Activated CD4-positive, alpha-beta T cell treated with anti-CD3 and anti-CD28 coated beads, Interleukin-2, amount 10 ng/mL, durations not matched to agents 7 days and 5 days (primary cell): ENCODE results near the gene SMAD2. TPM values are rescaled to one million over a fixed set of nuclear protein-coding genes. Genes with fewer than 3 reads are reported as not detected.

Experiments
- CTCF ChIA-PET: fragments of 350-600 bp; sonication (Branson Sonifier 250); formaldehyde crosslinking; loops from one replicate; lab custom pipeline; 2021; ENCODE audit warnings: antibody characterized with exemption; lab: Charles Lee
- POLR2A ChIA-PET: fragments of 350-600 bp; sonication (Branson Sonifier 250); formaldehyde crosslinking; loops from one replicate; lab custom pipeline; 2021; ENCODE audit warnings: antibody characterized with exemption; lab: Charles Lee
- DNase-seq: peaks from one replicate; pipeline ENCODE4 v3.0.0-alpha.2; 2020
- H3K27ac Mint-ChIP-seq: one replicate; pipeline ENCODE4 v1.8.0; 2021; ENCODE audit warnings: mild to moderate bottlenecking, moderate library complexity, mixed read lengths
- H3K27me3 Mint-ChIP-seq: one replicate; pipeline ENCODE4 v1.8.0; 2021; ENCODE audit warnings: mixed read lengths
- H3K36me3 Mint-ChIP-seq: one replicate; pipeline ENCODE4 v1.8.0; 2021; ENCODE audit warnings: low read depth, mixed read lengths
- H3K4me1 Mint-ChIP-seq: one replicate; pipeline ENCODE4 v1.8.0; 2021; ENCODE audit warnings: mixed read lengths
- H3K4me3 Mint-ChIP-seq: one replicate; pipeline ENCODE4 v1.8.0; 2021; ENCODE audit warnings: mild to moderate bottlenecking, moderate library complexity, mixed read lengths
- H3K9me3 Mint-ChIP-seq: one replicate; pipeline ENCODE4 v1.8.0; 2021; ENCODE audit warnings: mixed read lengths
- total RNA-seq, 2 experiments: library from RNA; stranded (reverse); gene quantifications; one replicate each; pipeline ENCODE4 v1.2.3, GENCODE V29; 2021

Gene SMAD2
- total RNA-seq, 2 experiments from 2014 or later, result 141 to 158 TPM

DNA sequence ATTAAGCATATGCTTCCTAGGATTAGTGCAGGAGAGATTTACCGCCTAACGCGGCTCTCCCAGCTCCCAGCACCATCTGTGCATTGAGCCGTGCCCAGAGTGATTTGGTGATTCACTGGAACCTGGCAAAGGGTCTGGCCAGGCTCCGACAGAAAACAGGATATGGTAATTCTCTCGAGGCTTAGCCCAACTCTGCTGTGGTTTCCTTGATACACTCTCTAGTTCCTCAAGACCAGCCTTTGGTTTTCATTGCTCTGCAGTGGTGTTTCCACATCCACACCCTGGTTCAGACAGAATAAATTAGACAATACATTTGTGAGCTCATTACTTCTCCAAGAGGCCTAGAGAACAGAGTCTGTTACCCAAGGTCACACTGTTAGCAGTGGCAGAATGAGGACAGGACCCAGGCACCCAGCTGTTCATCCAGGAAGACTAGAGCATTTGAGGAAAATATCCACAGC, 23.0 kb upstream of the SMAD2 start:
- H3K27ac Mint-ChIP-seq, result peak overlapping the region; percentile 84
- H3K36me3 Mint-ChIP-seq, result no peaks in the 10 kb centered on the region
- H3K4me3 Mint-ChIP-seq, result no peak overlapping the region
- peak; percentile 57 for DNase-seq
- peaks cover 17% of the 10 kb centered on the region for H3K4me1 Mint-ChIP-seq
- H3K27me3 Mint-ChIP-seq, result peaks cover 19% of the 10 kb centered on the region
- POLR2A ChIA-PET, result interaction anchor here (0.5 kb wide), 1 partner anchor 105 kb away, joined by 6 read pairs; no protein-coding TSS in a partner anchor
- no peaks in the 10 kb centered on the region for H3K9me3 Mint-ChIP-seq
- CTCF ChIA-PET, result interaction anchor here (0.6 to 1.0 kb wide), 2 partner anchors 15 to 20 kb away, joined by 3 read pairs; no protein-coding TSS in a partner anchor

- Mint-ChIP-seq H3K36me3 (no peaks in the 10 kb centered on the region), H3K27ac (no peak overlapping the region), H3K4me3 (no peak overlapping the region), H3K27me3 (peaks cover 22% of the 10 kb centered on the region), H3K9me3 (no peaks in the 10 kb centered on the region), H3K4me1 (peaks cover 19% of the 10 kb centered on the region)
- POLR2A ChIA-PET, result no interaction called here
- CTCF ChIA-PET, result interaction anchor here (0.7 to 1.7 kb wide), 2 partner anchors 11 to 42 kb away, joined by 3 to 8 read pairs; no protein-coding TSS in a partner anchor
- no peak for DNase-seq
Observed at GRCh38 chr18:47950511-47950910, 20.1 kb upstream of the SMAD2 start.

DNA sequence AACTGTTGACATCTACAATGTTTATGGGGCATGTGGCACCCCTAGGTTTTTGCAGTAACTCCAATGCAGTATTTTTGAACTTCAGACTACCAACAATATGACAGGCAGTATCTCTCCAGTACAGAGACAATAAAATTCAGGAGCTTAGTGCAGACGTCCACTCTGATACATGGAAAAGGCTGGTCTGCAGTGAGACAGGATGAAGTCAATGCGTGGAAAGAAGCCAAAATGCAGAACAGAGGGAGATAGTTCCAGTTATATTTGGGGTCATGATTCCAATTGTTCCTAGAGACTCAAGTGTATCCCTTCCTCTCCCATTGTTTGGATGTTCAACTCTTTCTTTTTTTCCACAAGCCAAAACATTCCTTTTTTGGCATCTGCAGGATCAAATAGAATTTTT, 18.7 kb upstream of the SMAD2 start:
- Mint-ChIP-seq H3K27me3 (peaks cover 28% of the 10 kb centered on the region), H3K4me3 (no peak overlapping the region)

GRCh38 chr18:47946889-47947288, 16.4 kb upstream of the SMAD2 start:
- H3K4me1 Mint-ChIP-seq, result peaks cover 9% of the 10 kb centered on the region
- CTCF ChIA-PET, result interaction anchor here (2.2 kb wide), 1 partner anchor 11 kb away, joined by 7 read pairs; no protein-coding TSS in a partner anchor
- peaks cover 4% of the 10 kb centered on the region for H3K9me3 Mint-ChIP-seq
- H3K36me3 Mint-ChIP-seq, result no peaks in the 10 kb centered on the region
- POLR2A ChIA-PET, result no interaction called here
- no peak for DNase-seq
- no peak overlapping the region for H3K27ac Mint-ChIP-seq
- H3K4me3 Mint-ChIP-seq, result no peak overlapping the region
- H3K27me3 Mint-ChIP-seq, result peaks cover 34% of the 10 kb centered on the region

More for the DNA sequence above, 18.7 kb upstream of the SMAD2 start:
- peaks cover 4% of the 10 kb centered on the region for H3K9me3 Mint-ChIP-seq
- no peaks in the 10 kb centered on the region for H3K36me3 Mint-ChIP-seq
- ChIA-PET POLR2A (no interaction called here), CTCF (interaction anchor here (1.7 kb wide), 1 partner anchor 10 kb away, joined by 8 read pairs; no protein-coding TSS in a partner anchor)
- no peak for DNase-seq
- peaks cover 22% of the 10 kb centered on the region for H3K4me1 Mint-ChIP-seq
- H3K27ac Mint-ChIP-seq, result no peak overlapping the region

DNA sequence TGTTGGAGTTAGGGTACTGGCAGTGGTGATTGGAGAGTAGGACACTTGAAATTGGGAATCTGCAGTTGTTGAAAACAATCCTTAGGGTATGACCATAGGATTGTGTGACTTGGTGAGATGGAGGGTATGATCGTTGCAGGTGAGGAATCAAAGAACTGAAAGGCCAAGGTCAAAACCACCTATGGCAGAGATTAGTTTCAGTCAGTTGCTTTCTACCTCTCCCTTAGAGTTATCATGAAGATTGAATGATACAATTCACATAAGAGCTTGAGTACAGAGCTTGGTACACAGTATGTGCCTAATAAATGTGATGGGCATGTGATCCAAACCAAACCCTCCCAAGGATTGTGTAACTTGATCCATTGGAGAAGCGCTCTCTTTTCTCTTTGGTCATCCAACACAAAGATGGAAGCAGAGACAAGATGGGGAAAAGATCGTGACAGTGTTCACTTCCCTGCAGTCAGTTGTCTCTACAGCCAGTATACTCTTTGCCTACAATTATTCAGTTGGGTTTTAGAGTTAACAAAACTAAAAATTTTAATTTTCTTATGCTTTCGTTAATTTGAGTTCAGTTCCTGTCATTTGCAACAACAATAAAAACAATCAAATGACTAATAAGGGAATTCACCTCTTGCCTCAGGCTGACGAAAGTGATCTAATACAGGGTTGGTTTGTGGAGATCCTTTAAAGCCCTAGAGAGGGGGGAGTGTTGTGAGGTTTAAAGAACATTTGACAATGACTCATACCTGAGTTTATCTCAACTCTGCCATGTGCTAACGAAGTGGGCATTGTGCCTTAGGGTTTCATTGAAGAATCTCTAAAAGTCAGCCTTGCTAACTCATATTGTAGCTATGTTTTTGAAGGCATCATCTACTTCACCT, 14.8 kb upstream of the SMAD2 start:
- POLR2A ChIA-PET, result no interaction called here
- H3K36me3 Mint-ChIP-seq, result no peaks in the 10 kb centered on the region
- CTCF ChIA-PET, result interaction anchor here (0.6 to 2.2 kb wide), 3 partner anchors 9 to 113 kb away, joined by 3 to 7 read pairs (median 3); no protein-coding TSS in a partner anchor
- no peak overlapping the region for H3K4me3 Mint-ChIP-seq
- H3K27me3 Mint-ChIP-seq, result peaks cover 26% of the 10 kb centered on the region
- H3K4me1 Mint-ChIP-seq, result peaks cover 8% of the 10 kb centered on the region
- DNase-seq, result no peak
- no peak overlapping the region for H3K27ac Mint-ChIP-seq
- H3K9me3 Mint-ChIP-seq, result peaks cover 4% of the 10 kb centered on the region

DNA sequence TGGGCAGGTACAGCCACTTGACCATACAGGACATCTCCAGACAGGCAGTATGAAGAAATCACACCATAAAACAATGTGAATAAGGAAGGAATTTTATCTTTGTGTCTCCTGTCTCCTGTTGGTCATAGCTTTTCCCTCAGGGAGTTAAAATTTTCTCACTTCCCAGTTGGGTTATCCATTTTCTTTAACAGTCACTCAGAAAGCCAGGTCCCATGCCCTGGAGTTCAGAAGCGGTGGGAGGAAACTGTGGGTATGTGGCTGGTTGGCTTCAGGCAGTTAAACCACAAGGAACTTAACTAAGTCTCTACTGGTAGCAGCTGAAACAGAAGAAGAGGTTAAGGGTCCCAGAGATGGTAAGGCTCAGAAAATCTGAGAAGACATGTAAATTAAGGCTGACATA, 6.5 kb upstream of the SMAD2 start:
- ChIA-PET CTCF (interaction anchor here (2.0 kb wide), 1 partner anchor 9 kb away, joined by 7 read pairs; no protein-coding TSS in a partner anchor), POLR2A (no interaction called here)
- Mint-ChIP-seq H3K9me3 (no peaks in the 10 kb centered on the region), H3K27me3 (peaks cover 7% of the 10 kb centered on the region), H3K27ac (no peak overlapping the region), H3K4me1 (peaks cover 6% of the 10 kb centered on the region), H3K36me3 (peaks cover 3% of the 10 kb centered on the region), H3K4me3 (no peak overlapping the region)
- no peak for DNase-seq

DNA sequence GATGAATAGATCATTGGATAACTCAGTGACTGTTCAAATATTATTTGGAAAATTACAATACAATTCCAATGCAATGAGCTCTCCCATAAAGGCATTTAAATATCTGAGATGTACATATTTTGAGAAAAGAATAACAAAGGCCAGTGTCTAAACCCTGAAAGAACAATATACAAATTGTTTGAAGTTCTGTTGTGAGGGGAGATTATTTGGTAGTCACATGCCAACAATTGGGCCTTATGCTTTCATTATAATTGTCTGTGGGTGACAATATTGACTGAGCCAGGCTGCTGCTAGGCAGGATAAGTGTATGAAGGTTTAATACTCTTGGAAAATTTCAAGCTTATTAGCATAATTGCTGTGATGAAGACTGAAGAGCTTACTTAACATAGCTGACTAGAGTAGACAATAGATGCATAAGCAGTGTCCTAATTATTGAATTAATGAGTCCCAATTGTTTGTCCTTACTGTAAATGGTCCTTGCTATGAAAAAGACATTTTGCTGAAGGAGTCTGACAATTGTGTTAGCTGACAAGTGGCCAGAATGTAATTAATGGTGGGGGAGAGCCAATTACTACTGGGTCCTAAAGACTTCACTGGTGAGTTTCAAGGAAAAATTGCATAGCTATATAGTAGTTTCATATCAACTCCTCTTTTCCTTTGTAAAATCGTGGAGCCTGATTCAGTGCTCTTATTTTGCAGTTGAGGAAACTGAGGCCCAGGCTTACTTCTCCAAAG, 5.0 kb upstream of the SMAD2 start:
- Mint-ChIP-seq H3K27me3 (peaks cover 7% of the 10 kb centered on the region), H3K36me3 (peaks cover 3% of the 10 kb centered on the region), H3K9me3 (no peaks in the 10 kb centered on the region), H3K27ac (no peak overlapping the region), H3K4me1 (peaks cover 11% of the 10 kb centered on the region), H3K4me3 (no peak overlapping the region)
- CTCF ChIA-PET, result interaction anchor here (2.0 kb wide), 1 partner anchor 11 kb away, joined by 7 read pairs; no protein-coding TSS in a partner anchor
- no peak for DNase-seq
- POLR2A ChIA-PET, result no interaction called here

- no peak overlapping the region for H3K4me3 Mint-ChIP-seq
- ChIA-PET POLR2A (no interaction called here), CTCF (no interaction called here)
- DNase-seq, result no peak
- H3K36me3 Mint-ChIP-seq, result peaks cover 11% of the 10 kb centered on the region
- H3K4me1 Mint-ChIP-seq, result peaks cover 28% of the 10 kb centered on the region
- peak overlapping the region; percentile 92 for H3K27ac Mint-ChIP-seq
- H3K27me3 Mint-ChIP-seq, result peaks cover 7% of the 10 kb centered on the region
- no peaks in the 10 kb centered on the region for H3K9me3 Mint-ChIP-seq
Observed at GRCh38 chr18:47932603-47933002, 2.1 kb upstream of the SMAD2 start.

- H3K27me3 Mint-ChIP-seq, result peaks cover 7% of the 10 kb centered on the region
- peaks cover 31% of the 10 kb centered on the region for H3K4me1 Mint-ChIP-seq
- DNase-seq, result no peak
- peak overlapping the region; percentile 72 for H3K4me3 Mint-ChIP-seq
- peak overlapping the region; percentile 92 for H3K27ac Mint-ChIP-seq
- H3K36me3 Mint-ChIP-seq, result peaks cover 13% of the 10 kb centered on the region
- POLR2A ChIA-PET, result no interaction called here
- CTCF ChIA-PET, result no interaction called here
- no peaks in the 10 kb centered on the region for H3K9me3 Mint-ChIP-seq
Observed at GRCh38 chr18:47932190-47932589, 1.7 kb upstream of the SMAD2 start.

GRCh38 chr18:47931718-47932103, 1.3 kb upstream of the SMAD2 start:
- no peaks in the 10 kb centered on the region for H3K9me3 Mint-ChIP-seq
- peaks cover 36% of the 10 kb centered on the region for H3K4me1 Mint-ChIP-seq
- DNase-seq, result peak; percentile 48
- peaks cover 7% of the 10 kb centered on the region for H3K27me3 Mint-ChIP-seq
- CTCF ChIA-PET, result no interaction called here
- H3K4me3 Mint-ChIP-seq, result peak overlapping the region; percentile 72
- POLR2A ChIA-PET, result no interaction called here
- H3K36me3 Mint-ChIP-seq, result peaks cover 16% of the 10 kb centered on the region
- H3K27ac Mint-ChIP-seq, result peak overlapping the region; percentile 92

DNA sequence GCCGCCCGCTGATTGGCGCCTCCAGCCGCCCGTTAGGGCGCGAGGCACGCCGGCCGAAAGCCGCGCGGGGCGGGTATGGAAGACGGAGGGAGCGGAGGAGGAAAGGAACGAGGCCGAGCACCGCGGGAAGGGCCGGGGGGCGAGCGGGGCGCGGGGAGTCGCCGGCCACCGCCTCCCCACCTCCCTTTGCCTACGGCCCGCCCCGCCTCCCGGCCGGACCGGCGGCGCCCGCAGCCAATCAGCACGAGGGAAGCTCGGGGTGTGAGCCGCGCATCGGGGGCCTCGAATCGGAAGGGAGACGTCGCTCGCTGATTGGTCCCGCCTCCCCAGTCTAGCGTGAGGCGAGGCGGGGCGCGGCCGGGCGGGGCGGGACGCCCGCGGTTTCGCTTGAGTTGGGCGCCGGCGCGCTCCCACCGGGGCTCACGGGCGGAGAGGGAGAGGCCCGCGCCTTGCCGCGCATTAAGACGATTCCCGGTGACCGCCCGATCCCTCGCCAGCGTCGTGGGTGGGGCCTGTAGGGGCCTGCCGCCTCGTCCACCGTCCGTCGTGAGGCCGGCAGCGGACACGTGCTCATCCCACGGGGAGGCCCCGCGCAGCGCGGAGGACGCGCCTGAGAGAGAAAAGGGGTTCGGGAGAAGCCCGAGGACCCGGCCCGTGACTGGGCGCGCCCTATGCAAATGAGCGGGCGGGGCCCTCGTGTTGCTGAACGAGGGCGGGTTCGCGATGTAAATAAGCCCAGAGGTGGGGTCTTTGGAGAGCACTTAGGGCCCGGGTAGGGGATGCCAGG, 665 bp upstream of the SMAD2 start:
- ChIA-PET POLR2A (no interaction called here), CTCF (interaction anchor here (0.5 to 1.3 kb wide), 3 partner anchors 10 to 66 kb away, joined by 3 to 8 read pairs (median 3); no protein-coding TSS in a partner anchor)
- peaks cover 41% of the 10 kb centered on the region for H3K4me1 Mint-ChIP-seq
- DNase-seq, result peak; percentile 95
- H3K27me3 Mint-ChIP-seq, result peaks cover 7% of the 10 kb centered on the region
- peak overlapping the region; percentile 92 for H3K27ac Mint-ChIP-seq
- H3K9me3 Mint-ChIP-seq, result no peaks in the 10 kb centered on the region
- peak overlapping the region; percentile 72 for H3K4me3 Mint-ChIP-seq
- H3K36me3 Mint-ChIP-seq, result peaks cover 18% of the 10 kb centered on the region

DNA sequence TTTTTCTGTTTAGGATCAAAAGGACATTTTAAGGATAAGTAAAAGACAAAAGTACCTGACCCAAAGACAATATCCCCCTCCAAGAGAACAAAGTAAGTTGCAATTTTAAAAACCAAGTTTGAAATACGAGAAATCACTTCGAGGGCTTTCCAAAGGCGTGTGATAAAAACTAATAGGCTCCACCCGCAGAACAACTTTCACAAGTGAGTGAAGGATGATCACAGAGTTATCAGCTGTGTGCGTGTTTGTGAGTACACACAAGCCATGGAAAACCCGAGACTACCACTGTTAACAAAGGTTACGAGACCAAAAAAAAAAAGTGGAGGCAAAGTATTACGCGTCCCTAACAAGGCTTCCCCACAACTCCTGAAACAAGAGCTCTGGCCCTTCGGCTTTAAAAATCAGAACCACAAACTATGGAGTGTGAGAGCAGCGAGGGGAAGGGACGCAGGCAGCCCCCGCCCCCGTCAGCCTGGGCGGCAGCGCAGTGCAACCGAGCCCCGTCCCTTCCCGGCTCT, 719 bp downstream of the SMAD2 start:
- peak overlapping the region; percentile 81 for H3K4me3 Mint-ChIP-seq
- POLR2A ChIA-PET, result no interaction called here
- H3K4me1 Mint-ChIP-seq, result peaks cover 55% of the 10 kb centered on the region
- H3K27me3 Mint-ChIP-seq, result peaks cover 7% of the 10 kb centered on the region
- H3K36me3 Mint-ChIP-seq, result peaks cover 18% of the 10 kb centered on the region
- DNase-seq, result no peak
- CTCF ChIA-PET, result interaction anchor here (0.6 to 0.7 kb wide), 4 partner anchors 71 to 1249 kb away, joined by 4 to 6 read pairs (median 4); no protein-coding TSS in a partner anchor
- H3K9me3 Mint-ChIP-seq, result no peaks in the 10 kb centered on the region
- H3K27ac Mint-ChIP-seq, result peak overlapping the region; percentile 92
